Midbrain (tissue), 1 donor: ENCODE data around the gene FHAD1.

Experiments
- DNase-seq: peaks from one replicate; lab custom pipeline; 2025; lab: John Stamatoyannopoulos, UW

FHAD1 gene

GRCh38 chr1:15439325-15439724, 192.3 kb downstream of the FHAD1 start:
- no peak for DNase-seq

GRCh38 chr1:15440357-15440756, 193.3 kb downstream of the FHAD1 start:
- DNase-seq = no peak

- DNase-seq = no peak
Measured at GRCh38 chr1:15441247-15441646, 194.2 kb downstream of the FHAD1 start.

- DNase-seq = no peak
Measured at GRCh38 chr1:15442119-15442518, 195.1 kb downstream of the FHAD1 start.

DNA sequence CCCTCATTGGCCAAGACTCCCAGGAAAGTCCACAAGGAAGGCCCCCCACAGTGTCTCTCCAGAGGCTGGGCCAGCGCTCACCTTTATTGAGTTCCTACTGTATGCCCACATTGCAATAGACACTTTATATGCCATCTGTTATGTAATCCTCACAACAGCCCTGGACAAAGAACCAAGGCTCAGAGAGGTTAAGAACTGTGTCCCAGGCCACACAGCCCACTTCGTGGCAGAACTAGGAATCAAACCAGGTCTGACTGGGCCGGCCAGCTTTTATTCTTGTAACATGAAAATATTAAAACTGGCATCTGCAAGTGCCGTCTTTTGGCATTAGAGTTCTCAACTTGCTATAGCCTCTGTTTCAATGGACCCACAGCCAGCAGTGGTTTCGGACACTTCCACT, 195.7 kb downstream of the FHAD1 start:
- no peak for DNase-seq

DNA sequence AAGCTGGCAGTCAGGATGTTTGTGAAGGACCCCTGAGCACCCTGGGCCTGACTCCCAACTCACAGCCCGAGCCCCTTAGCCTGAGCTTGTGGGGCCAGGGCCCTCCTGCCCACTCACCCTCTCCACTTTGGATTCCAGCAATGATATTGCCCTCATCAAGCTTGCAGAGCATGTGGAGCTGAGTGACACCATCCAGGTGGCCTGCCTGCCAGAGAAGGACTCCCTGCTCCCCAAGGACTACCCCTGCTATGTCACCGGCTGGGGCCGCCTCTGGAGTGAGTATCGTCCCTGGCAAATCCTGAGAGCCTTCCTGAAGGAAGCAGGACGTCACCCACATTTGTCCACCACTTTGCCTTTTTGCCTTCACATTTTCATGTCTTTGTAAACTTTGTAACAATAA, 196.3 kb downstream of the FHAD1 start:
- no peak for DNase-seq

- no peak for DNase-seq
Measured at GRCh38 chr1:15444468-15445389, 197.7 kb downstream of the FHAD1 start.

DNA sequence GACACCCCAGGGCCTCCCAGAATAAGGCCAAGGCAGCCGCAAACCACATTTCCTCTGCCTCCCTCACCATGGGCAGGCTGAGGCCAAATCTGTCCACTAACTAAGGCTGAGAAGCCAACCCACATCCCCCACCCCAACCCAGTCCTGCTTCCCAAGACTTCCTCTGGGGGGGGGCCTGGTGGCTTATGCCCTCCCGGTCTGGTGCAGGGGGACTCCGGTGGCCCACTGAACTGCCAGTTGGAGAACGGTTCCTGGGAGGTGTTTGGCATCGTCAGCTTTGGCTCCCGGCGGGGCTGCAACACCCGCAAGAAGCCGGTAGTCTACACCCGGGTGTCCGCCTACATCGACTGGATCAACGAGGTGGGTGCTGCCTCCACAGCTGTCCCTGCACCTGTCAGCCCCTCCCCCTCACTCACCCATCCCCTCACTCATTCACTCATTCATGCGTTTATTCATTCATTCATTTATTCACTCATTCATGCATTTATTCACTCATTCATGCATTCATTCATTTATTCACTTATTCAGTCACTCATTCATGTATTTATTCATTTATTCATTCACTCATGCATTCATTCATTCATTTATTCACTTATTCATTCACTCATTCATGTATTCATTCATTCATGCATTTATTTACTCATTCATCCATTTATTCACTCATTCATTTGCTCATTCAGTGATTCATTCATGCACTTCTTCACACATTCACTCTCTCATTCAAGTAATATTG, 198.5 kb downstream of the FHAD1 start:
- DNase-seq = no peak

DNA sequence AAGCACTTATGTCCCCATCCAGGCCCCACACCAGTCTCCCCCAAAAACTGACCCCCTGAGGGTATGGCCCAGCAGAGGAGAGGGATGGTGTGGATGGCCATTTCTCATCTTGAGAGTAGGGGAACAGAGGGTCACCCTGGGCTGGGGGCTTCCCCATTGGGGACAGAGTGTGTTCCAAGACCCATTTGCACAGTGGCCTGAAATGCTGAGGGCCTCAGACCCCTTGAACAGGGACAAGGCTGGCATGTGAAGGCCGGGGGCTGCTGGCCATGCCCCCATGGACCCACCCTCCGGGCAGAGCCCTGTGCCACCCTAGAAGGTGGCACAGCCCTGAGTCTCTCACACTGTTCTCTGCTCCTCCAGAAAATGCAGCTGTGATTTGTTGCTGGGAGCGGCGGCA, 199.2 kb downstream of the FHAD1 start:
- DNase-seq = no peak
